NCI-H187 treated with DMSO at 0.1 percent for 48 hours (cell line): ENCODE data around the gene RNASE4.
"Not testable (repeated sequence)": the region's sequence is repeated elsewhere in the genome, so short reads cannot be mapped to it uniquely, and the experiment has no call there.

Experiments used
- DNase-seq: peaks from one replicate; lab custom pipeline; 2025; lab: John Stamatoyannopoulos, UW

The RNASE4 gene, protein sequence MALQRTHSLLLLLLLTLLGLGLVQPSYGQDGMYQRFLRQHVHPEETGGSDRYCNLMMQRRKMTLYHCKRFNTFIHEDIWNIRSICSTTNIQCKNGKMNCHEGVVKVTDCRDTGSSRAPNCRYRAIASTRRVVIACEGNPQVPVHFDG

DNA sequence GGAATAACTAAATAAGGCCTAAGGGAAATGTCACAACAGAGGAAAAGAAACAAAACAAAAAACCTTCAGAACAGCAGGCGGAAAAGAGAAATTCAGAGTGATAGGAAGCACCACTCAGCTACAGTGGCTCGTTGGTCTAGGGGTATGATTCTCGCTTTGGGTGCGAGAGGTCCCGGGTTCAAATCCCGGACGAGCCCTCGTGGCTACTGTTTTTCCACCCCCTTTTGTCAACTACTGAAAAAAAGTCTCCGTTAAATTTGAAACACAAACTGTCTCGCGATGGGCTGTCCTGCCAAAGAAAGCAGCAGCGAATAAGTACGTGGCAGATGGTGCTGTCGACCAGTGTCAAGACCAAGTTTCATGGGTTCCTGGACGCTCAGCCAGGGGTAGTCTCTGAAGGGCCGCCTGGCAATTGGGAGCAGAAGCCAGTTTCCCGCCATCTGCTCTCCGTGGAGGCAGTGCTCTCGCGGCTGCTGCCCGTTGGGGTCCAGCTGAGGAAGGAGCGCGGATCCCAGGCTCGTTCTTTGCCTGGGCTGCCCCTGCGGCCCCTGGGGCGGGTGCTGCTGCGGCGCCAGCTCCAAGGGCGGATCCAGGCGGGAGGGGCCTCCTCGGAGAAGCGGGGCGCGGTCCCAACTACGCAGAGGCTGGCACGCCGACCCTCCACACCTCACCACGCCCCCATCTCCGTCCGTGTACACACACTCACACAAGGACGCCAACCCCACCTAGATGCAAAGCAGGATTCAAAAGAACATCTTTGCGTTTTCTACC is at the start of gene RNASE4:
RNASE4 (plus strand) TSS at position 670 of the 771 bp plus-strand sequence. CDS start 14,812 bp downstream, outside the sequence.
- DNase-seq = no peak

DNA sequence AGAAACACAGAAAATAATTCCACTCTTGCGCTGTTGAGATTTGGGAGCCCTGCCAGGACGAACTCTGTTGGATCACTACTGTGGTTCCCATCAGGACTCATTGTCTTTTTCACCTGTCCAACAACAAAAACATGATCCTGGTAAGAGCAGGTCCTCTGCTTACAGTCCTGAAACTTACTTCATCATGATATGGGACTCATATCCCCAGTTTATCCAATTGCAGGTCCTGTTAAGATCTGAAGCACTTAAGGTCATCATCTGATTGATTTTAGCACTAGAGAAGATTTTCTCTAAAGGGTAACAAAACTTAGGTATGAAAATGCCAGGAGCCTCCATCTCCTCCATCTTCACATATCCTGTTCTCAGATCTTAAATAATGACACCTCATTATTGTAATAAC is 42.8 kb upstream of the RNASE4 start, which contains the start of gene OR6S1:
OR6S1 (minus strand) TSS at position 101 of the 400 bp plus-strand sequence; CDS start at position 101, 0 bp downstream.
- DNase-seq = no peak

DNA sequence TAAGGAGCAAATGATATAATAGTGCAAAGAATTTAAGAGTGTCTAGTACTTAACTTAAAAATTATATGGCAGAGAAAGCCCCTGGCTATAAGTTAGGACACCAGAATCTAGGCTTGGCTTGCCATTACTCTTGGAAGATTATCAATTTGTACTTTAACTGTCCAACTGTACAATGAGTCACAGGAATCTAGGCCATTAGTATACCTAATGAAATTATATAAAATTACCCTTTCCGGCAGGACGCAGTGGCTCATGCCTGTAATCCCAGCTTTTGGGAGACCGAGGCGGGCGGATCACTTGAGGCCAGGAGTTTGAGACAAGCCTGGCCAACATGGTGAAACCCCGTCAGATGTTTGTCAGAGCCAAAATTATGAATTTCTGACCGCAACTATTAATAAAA is 42.2 kb upstream of the RNASE4 start:
- no peak for DNase-seq

DNA sequence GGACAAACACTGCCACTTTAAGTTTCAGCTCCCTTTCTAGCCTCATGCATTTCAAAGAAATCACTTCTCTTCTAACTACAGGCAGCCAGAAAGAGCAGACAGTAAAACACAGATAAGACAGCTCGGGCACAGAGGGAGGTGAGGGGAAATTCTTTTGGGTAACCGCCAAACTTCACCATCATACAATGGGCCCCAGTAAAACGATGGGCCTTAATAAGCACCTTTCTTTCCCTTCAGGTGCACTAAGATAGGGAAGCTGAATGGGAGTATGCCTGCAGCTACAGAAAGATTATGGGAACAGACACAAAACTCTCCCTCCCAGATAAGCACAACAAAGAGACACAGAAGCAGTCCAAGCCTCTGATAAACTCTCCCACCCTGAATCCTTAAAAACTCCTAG is 41.6 kb upstream of the RNASE4 start:
- DNase-seq = not testable (repeated sequence)

DNA sequence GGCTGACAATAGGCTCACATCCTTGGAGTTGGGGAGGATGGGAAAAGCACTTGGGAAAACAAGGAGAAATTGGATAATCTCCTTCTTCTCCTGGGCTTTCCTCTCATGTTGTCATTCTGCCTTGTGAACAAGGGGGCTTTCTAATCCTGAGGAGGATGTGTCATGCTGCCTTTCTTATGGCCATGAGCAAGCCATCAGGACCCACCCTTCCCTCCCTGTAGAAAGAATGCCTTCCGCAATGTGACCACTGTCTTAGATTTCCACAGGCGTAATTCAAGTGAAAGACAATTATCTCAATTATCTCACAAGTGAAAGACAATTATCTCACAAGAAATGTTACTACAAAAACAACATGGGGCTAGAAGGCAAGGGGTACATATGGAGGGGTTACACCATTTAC is 39.8 kb upstream of the RNASE4 start:
- DNase-seq = no peak

DNA sequence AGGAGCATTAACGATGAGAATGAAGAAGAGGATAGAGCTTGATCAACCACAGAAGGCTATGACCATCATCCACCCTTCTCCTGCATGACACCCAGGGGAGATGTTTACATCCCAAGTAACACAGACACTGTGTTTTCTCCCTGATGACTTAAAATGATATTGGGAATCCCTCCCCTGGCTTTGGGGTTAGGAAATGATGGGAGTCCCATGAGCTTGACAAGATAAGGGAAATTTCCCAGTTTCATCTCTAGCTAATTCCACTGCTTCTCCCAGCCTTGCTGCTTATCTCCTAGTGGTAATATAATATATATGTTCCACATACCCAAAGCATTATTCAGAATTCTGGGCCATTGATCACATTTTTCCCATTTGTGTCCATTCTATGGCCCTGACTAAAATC is 38.9 kb upstream of the RNASE4 start:
- DNase-seq = no peak

DNA sequence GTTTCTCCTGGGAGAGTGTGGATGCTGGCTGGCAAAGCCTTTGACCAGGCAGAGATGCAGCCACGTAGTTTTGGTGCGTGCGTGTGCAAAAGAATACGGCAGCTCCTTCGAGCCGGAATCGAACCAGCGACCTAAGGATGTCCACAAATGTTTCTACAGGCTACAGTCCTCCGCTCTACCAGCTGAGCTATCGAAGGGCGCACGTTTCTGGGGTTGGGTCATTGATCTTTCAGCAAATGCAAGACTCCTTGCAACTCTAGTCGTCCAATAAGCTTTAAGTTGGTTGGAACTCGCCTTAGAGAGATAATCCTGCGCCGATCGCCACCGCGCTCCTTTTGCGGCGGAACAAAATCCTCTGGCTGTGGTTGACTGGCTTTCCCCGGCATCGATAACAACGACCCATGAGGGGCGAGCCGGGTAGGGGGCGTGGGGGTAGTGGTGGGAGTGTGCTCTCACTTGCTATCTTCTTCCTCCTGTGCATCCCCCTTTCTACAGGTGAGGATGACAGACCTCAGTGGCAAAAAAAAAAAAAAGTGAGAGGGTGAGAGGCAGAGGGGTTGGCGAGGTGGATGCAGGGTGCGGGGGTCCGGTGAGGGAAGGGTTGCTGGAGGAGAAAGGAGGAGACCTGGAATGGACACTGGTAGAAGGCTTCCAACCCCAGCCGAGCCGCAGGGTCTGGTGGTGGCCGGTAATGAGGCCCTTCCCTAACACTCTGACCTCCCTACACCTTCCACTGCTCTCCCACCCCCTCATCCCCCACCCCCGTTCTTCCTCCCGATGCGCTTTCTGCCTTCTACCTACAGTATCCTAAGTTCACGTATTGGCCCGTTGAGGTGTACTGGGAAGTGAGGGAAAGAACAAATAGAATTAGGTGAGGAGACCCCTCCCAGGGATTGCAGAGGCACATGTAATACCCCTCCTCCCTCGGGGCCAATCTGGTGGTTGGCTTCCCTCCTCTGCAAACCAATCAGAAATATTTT is 31.1 kb upstream of the RNASE4 start:
- DNase-seq = no peak

DNA sequence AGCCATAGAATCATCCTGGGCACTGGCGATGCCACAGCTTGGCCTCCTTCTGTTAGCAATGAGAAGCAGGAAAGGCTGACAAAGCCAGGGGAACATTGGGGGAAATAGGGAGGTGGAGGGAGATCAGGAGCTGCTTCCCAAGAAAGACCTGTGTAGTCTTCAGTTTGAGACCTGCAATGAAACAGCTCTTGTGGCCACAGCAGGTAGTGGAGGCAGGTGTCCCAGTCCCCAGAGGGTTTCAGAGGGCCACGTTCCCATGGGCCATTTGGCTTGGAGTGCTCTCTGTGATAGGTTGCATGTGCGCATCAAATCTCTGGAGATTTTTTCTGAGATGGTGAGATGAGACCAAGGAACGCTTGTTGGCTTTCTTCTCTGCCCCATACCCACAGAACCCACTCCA is 28.5 kb upstream of the RNASE4 start:
- DNase-seq = no peak

DNA sequence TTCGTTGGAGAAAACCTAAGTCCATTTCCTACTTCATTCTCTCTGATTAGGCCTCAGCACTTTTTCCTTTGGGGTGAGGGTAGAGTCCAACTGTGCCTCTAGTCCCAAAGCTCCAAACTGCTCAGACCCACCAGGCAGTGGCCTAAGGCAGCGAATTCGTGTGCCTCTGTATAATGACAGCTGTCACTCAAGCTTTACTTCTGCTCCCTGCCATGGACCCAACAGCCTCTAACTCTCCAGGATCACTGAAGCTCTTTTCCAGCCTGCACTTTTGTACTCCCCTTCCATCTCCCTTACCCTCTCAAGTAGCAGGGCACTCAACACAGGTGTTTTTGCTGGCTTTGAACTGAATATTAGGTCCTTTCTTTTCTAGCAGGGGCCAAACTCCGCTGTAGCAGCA is 28.1 kb upstream of the RNASE4 start:
- no peak for DNase-seq

DNA sequence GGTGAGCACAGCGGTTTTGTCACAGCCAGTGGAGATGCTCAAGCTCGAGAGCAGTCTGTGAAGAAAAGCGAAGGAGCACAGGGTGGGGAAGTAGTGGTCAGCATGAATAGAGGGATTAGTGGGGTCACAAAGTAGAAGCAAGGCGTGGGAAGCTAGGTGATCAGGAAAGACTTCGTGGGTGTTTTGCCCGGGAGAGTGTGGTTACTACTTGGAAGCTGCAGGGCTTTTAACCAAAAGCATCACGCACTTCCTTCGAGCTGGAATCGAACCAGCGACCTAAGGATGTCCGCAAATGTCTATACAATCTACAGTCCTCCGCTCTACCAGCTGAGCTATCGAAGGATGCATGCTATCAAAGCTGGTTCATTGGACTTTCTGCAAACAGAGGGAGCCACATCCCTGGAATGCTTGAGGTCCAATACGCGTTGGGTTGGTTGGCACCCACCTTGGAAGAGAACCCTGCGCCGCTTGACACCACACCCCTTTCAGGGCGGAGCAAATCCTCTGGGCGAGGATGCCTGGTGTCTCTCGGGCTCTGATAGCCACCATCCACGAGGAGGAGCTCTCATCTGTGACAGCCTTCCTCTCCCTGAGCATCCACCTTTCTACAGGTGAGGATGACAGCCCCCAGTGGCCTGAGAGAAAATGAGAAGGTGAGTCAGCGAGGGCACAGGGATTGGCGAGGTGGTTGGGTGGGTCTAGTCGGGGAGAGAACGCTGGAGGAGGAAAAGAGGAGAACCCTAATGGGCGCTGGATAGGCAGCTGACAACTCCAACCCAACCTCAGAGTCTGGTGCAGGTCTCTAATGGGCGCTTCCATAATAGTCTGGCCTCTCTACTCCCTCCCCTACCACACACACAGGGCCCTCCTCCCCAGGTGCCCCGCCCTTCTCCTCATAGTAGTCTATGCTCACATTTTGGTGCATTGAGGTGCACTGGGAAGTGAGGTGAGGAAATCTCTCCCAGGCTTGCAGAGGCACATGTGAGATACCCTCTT is 26.8 kb upstream of the RNASE4 start:
- DNase-seq = no peak

DNA sequence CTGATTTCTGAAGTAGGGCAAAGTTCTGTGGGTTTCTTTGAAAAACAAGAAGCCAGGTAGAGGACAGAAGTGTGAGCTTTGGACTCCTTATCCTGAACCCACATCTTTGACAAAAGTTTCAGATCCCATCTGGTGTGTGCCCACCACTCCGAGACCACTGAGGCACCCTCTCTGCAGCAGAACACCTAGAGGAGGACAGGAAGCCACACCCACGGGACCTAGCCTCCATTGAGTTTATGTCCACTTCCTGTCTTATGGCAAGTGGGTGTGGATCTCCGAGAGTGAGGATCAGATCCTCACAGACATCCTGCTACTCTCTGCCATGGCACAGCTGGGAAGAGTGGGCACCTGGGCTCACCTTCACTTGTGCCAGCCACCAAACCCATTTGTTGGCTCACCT is 26.1 kb upstream of the RNASE4 start:
- no peak for DNase-seq

DNA sequence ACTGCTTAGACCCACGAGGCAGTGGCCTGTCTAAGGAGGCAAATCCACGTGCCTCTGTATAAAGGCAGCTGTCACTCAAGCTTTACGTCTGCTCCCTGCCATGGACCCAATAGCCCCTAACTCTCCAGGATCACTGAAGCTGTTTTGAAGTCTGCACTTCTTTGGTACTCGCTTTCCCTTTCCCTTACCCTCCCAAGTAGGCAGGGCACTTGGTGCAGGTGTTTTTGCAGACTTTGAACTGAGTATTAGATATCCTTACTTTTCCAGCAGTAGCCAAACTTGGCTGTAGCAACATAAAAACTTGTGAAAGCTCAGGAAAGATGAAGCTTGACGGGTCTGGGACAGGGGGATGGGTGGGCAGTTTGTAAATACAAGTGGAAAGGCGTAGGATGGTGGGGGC is 25.0 kb upstream of the RNASE4 start:
- no peak for DNase-seq

DNA sequence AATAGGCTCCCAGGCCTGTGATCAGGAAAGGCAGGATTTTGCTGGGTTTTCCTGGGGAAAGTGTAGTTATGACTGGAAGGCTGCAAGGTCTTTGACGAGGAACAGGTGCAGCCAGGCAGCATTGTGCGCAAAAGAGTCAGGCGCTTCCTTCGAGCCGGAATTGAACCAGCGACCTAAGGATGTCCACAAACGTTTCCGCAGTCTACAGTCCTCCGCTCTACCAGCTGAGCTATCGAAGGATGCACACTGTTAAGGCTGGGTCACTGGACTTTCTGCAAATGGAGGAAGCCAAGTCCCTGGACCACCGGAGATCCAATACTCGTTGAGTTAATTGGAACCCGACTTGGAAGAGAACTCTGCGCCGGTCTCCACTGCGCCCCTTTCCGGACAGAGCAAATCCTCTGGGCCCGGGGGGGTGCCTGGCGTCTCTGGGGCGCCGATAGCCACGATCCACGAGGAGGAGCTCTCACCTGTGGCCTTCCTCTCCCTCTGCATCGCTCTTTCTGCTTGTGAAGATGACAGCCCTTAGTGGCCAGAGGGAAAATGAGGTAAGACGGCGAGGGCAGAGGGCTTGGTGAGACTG is 24.5 kb upstream of the RNASE4 start:
- DNase-seq = no peak

DNA sequence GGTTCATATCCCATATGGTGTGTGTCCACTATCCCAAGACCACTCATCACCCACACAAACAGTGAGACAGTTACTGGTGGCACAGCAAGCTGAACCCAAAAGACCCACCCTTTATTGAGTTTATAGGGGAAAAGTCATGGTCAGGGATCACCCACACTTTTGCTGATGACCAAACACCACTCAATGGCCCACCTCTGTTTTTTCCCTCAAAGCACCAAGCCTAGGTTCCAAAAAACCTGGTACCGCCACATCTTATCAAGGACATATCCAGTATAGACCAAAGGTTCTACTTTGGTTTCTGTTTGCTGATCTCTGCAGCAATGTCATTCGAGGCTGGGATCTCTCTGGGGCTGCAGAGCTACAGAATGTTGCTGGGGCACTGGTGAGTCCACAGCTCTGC is 23.2 kb upstream of the RNASE4 start:
- no peak for DNase-seq

DNA sequence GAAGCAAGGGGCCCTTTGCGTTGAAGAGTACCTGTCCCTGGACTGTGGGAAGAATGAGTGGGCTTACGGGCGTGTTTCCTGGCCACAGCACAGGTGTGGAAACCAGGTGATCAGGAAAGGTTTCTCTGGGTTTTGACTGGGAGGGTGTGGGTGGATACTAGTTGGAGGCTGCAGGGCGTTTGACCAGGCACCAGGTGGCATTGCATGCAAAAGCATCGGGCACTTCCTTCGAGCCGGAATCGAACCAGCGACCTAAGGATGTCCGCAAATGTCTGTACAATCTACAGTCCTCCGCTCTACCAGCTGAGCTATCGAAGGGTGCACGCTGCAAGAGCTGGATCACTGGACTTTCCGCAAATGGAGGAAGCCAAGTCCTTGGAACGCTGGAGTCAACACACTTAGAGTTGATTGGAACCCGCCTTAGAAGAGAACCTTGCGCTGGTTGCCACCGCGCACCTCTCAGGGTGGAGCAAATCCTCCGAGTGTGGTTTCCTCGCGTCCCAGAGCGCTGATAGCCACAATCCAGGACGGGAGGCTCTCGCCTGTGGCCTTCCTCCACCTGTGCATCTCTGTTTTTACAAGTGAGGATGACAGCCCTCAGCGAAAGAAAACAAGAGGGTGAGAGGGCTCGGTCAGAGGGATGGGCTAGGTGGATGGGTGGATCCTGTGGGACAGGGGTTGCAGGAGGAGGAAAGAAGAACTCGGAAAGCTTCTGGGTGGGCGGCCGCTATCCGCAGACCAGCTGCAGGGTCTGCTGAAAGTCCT is 21.2 kb upstream of the RNASE4 start:
- DNase-seq = no peak

DNA sequence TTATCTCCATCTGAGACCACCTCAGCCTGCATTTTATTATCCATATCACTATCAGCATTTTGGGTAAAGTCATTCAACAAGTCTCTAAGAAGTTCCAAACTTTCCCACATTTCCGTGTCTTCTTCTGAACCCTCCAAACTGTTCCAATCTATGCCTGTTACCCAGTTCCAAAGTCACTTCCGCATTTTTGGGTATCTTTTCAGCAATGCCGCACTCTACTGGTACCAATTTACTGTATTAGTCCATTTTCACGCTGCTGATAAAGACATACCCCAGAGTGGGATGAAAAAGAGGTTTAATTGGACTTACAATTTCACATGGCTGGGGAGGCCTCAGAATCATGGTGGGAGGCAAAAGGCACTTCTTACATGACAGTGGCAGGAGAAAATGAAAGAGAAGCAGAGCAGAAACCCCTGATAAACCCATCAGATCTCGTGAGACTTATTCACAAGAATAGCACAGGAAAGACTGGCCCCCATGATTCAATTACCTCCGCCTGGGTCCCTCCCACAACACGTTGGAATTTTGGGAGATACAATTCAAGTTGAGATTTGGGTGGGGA is 17.9 kb upstream of the RNASE4 start:
- not testable (repeated sequence) for DNase-seq

DNA sequence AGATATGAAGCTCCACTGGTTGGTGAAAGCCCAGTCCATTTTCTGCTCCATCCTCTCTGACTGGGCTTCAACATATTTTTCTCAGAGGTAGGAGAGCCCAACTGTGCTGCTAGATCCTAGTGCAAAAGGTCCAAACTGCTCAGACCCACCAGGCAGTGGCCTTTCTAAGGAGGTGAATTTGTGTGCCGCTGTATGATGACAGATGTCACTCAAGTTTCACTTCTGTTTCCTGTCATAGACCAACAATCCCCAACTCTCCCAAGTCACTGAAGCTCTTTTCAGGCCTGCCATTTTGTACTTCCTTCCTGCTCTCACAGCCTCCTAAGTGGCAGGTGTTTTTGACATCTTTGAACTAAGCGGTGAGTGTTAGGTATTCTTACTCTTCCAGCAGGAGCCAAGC is 16.4 kb upstream of the RNASE4 start:
- DNase-seq = no peak

DNA sequence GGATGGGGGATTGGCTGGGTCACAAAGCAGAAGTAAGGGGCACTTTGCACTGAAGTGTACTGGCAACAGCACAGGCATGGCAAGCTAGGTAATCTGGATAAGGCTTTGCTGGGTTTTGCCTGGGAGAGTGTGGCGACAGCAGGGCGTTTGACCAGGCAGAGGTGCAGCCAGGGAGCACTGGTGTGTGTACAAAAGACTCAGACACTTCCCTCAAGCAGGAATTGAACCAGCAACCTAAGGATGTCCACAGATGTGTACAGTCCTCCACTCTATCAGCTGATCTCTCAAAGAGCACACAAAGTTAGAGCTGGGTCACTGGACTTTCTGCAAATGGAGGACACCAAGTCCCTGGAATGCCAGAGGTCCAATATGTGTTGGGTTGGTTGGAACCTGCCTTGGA is 15.4 kb upstream of the RNASE4 start:
- no peak for DNase-seq

DNA sequence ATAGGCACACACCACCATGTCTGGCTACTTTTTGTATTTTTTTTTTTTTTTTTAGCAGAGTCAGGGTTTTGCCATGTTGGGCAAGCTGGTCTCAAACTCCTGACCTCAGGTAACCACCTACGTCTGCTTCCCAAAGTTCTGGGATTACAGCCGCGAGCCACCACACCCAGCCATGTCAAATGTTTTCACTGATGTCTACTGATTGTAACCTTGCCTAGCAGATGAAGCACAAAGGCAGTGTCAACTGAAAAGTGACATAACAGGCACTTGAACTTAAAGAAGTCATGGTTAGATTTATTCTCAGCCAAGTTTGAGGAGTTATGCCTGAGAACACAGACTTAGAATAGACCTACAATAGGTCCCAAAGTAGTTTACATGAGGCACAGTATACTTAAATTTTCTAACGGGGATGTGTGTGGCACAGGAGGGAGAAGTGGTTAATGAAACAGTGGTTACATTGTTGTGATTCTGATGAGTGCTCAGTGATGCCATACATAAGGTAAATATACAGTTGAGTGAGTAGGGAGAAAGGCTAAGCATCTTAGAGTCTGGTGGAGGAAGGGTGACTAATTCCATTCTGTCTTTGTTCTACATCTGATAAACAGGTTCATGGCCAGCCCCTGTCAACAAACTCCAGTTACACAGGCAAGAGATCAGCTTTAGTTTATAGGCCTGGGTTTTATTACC is 12.6 kb upstream of the RNASE4 start:
- no peak for DNase-seq
